Lower lobe of right lung (tissue), 2 donors: Measurements from ENCODE around the gene TRDMT1. TPM values are rescaled to one million over a fixed set of nuclear protein-coding genes. Genes with fewer than 3 reads are reported as not detected.
A peak's percentile ranks its signal among the peaks of the same experiment; 100 is the strongest.

Source experiments
- ATAC-seq, 2 donors: fragments of 200-7000 bp; cut with Tn5 transposase; one replicate each; pipeline ENCODE4 v1.9.1; 2020 to 2022; ENCODE audit warnings: mild to moderate bottlenecking in 2 of 2, moderate library complexity in 2 of 2
- DNase-seq: peaks from one replicate; pipeline ENCODE4 v3.0.0-alpha.2; 2020
- H3K27ac ChIP-seq: fragments of 200-600 bp; one replicate; pipeline ENCODE4 v1.8.0; 2022
- H3K27me3 ChIP-seq: fragments of 200-600 bp; one replicate; pipeline ENCODE4 v1.8.0; 2022; ENCODE audit warnings: low read depth
- H3K36me3 ChIP-seq: fragments of 200-600 bp; one replicate; pipeline ENCODE4 v1.8.0; 2022; ENCODE audit warnings: mild to moderate bottlenecking
- H3K4me1 ChIP-seq: fragments of 200-600 bp; one replicate; pipeline ENCODE4 v1.8.0; 2022
- H3K4me3 ChIP-seq: fragments of 200-600 bp; one replicate; pipeline ENCODE4 v1.8.0; 2022; ENCODE audit warnings: mild to moderate bottlenecking
- H3K9me3 ChIP-seq: fragments of 200-600 bp; one replicate; pipeline ENCODE4 v1.8.0; 2022
- intact Hi-C: fragments of 100-400 bp; cut with DNase I; formaldehyde crosslinking; loops from one replicate; pipeline ENCODE4 v1.11.0; 2022
- total RNA-seq: library from RNA; stranded (reverse); fragmentation: NEBNext Ultra II Directional; extraction: Animal tissue kit (Norgen Biotek cat#: 25700); gene quantifications from one replicate; pipeline ENCODE4 v1.2.1, GENCODE V29; 2021
- TF ChIP-seq, protein P1 (sequence below): fragments of 200-600 bp; IDR thresholded peaks from one replicate; pipeline ENCODE4 v1.8.0; 2022; ENCODE audit warnings: antibody characterized with exemption, mild to moderate bottlenecking
- donor health status: DM: no; HTN: yes; CAD: no; lungs with severe emphysema.

TRDMT1 gene
- total RNA-seq, 1 donor from 2014 or later: 7.9 TPM

DNA sequence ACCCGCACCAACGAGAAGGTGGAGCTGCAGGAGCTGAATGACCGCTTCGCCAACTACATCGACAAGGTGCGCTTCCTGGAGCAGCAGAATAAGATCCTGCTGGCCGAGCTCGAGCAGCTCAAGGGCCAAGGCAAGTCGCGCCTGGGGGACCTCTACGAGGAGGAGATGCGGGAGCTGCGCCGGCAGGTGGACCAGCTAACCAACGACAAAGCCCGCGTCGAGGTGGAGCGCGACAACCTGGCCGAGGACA, 28.2 kb upstream of the TRDMT1 start:
- no peak for ATAC-seq
- Histone ChIP-seq H3K27ac (peak overlapping the region; percentile 99), H3K36me3 (peaks cover 41% of the 10 kb centered on the region), H3K27me3 (no peaks in the 10 kb centered on the region), H3K9me3 (no peaks in the 10 kb centered on the region), H3K4me3 (peak overlapping the region; percentile 93), H3K4me1 (peaks cover 53% of the 10 kb centered on the region)
- intact Hi-C loops: no loop called here
- TF ChIP-seq, protein P1, sequence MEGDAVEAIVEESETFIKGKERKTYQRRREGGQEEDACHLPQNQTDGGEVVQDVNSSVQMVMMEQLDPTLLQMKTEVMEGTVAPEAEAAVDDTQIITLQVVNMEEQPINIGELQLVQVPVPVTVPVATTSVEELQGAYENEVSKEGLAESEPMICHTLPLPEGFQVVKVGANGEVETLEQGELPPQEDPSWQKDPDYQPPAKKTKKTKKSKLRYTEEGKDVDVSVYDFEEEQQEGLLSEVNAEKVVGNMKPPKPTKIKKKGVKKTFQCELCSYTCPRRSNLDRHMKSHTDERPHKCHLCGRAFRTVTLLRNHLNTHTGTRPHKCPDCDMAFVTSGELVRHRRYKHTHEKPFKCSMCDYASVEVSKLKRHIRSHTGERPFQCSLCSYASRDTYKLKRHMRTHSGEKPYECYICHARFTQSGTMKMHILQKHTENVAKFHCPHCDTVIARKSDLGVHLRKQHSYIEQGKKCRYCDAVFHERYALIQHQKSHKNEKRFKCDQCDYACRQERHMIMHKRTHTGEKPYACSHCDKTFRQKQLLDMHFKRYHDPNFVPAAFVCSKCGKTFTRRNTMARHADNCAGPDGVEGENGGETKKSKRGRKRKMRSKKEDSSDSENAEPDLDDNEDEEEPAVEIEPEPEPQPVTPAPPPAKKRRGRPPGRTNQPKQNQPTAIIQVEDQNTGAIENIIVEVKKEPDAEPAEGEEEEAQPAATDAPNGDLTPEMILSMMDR: no peak
- DNase-seq: no peak

DNA sequence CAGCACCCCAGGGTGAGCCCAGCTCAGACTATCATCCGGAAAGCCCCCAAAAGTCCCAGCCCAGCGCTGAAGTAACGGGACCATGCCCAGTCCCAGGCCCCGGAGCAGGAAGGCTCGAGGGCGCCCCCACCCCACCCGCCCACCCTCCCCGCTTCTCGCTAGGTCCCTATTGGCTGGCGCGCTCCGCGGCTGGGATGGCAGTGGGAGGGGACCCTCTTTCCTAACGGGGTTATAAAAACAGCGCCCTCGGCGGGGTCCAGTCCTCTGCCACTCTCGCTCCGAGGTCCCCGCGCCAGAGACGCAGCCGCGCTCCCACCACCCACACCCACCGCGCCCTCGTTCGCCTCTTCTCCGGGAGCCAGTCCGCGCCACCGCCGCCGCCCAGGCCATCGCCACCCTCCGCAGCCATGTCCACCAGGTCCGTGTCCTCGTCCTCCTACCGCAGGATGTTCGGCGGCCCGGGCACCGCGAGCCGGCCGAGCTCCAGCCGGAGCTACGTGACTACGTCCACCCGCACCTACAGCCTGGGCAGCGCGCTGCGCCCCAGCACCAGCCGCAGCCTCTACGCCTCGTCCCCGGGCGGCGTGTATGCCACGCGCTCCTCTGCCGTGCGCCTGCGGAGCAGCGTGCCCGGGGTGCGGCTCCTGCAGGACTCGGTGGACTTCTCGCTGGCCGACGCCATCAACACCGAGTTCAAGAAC, 27.7 kb upstream of the TRDMT1 start:
- H3K36me3 ChIP-seq: peaks cover 36% of the 10 kb centered on the region
- H3K27ac ChIP-seq: peak overlapping the region; percentile 99
- DNase-seq (peak; percentile 92), ATAC-seq (peak; percentile 79 to 85)
- H3K4me1 ChIP-seq: peaks cover 48% of the 10 kb centered on the region
- TF ChIP-seq, protein P1: peak; percentile 12
- H3K9me3 ChIP-seq: no peaks in the 10 kb centered on the region
- peak overlapping the region; percentile 93 for H3K4me3 ChIP-seq
- no peaks in the 10 kb centered on the region for H3K27me3 ChIP-seq
- intact Hi-C loops: no loop called here

DNA sequence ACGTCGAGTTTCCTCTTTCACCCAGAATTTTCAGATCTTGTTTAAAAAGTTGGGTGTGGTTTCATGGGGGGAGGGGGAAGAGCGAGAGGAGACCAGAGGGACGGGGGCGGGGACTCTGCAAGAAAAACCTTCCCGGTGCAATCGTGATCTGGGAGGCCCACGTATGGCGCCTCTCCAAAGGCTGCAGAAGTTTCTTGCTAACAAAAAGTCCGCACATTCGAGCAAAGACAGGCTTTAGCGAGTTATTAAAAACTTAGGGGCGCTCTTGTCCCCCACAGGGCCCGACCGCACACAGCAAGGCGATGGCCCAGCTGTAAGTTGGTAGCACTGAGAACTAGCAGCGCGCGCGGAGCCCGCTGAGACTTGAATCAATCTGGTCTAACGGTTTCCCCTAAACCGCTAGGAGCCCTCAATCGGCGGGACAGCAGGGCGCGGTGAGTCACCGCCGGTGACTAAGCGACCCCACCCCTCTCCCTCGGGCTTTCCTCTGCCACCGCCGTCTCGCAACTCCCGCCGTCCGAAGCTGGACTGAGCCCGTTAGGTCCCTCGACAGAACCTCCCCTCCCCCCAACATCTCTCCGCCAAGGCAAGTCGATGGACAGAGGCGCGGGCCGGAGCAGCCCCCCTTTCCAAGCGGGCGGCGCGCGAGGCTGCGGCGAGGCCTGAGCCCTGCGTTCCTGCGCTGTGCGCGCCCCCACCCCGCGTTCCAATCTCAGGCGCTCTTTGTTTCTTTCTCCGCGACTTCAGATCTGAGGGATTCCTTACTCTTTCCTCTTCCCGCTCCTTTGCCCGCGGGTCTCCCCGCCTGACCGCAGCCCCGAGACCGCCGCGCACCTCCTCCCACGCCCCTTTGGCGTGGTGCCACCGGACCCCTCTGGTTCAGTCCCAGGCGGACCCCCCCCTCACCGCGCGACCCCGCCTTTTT, 26.9 kb upstream of the TRDMT1 start, which contains the start of gene VIM:
VIM (plus strand) TSS at position 151 of the 925 bp plus-strand sequence. CDS start 1,182 bp downstream, outside the sequence.
- ATAC-seq (peak; percentile 70 to 78), DNase-seq (peak; percentile 90)
- TF ChIP-seq, protein P1: peak; percentile 21
- Histone ChIP-seq H3K4me3 (peak within 1 kb of the TSS; percentile 93), H3K4me1 (peaks cover 40% of the 10 kb centered on the region), H3K36me3 (peaks cover 28% of the 10 kb centered on the region), H3K27me3 (no peaks in the 10 kb centered on the region), H3K27ac (peak within 1 kb of the TSS; percentile 99), H3K9me3 (no peaks in the 10 kb centered on the region)
- intact Hi-C loops: no loop called here

DNA sequence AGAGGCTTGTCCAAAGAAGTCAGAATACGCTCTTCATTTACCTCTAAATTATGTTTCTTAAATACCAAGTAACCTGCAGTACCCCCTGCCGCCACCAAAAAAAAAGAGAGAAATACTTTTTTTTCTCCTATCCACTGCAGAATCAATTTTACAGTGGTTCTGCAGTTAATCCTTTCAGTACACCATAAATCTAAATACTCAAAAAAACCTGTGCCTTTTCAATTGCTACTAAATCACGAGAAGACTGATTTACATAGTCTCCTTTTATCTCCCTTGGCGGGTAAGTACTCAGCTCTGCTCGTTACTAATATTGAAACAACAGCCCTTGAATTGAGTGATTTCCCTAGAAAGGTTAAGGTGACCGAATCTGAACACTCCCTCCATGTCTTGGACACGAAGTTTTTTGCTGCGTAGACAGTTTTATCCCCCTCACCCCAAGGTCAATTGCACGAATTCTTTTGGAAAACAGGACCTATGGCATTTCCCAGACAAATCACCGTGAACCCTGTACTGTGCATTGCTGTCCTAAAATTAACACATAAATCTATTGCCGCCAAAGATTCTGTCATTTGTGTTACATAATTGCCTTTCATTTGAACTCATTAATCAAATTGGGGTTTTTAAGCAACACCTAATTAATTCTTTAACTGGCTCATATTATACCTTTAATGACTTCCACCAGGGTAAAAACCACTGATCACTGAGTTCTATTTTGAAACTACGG, 26.1 kb upstream of the TRDMT1 start:
- ATAC-seq: no peak
- Histone ChIP-seq H3K27me3 (no peaks in the 10 kb centered on the region), H3K27ac (peak overlapping the region; percentile 99), H3K36me3 (peaks cover 19% of the 10 kb centered on the region), H3K4me1 (peaks cover 32% of the 10 kb centered on the region), H3K4me3 (peak overlapping the region; percentile 93), H3K9me3 (no peaks in the 10 kb centered on the region)
- no peak for DNase-seq
- TF ChIP-seq, protein P1: peak; percentile 48
- intact Hi-C loops: no loop called here

DNA sequence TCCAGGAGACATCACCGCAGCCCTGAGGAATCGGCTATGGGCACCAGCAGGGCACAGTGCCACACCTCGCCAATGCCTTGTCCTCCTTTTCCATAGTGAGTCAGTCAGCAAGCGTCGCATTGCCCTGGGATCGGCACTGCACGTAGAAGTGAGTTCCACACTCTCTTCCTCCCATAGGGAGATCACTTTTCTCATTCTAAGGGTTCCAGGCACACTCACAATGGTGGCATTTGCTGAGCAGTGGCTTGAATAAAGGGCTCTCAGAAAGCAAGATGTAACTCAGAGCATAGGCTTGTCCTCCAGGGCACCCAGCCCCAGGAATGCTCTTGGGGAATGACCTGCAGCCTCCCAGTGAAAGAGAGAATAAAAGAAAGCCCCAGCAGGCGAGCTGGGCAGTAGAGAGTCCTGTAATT, 25.4 kb upstream of the TRDMT1 start:
- Histone ChIP-seq H3K27ac (peak overlapping the region; percentile 99), H3K4me3 (peak overlapping the region; percentile 93), H3K27me3 (no peaks in the 10 kb centered on the region), H3K9me3 (no peaks in the 10 kb centered on the region), H3K36me3 (peaks cover 13% of the 10 kb centered on the region), H3K4me1 (peaks cover 25% of the 10 kb centered on the region)
- DNase-seq (no peak), ATAC-seq (no peak)
- intact Hi-C loops: no loop called here
- TF ChIP-seq, protein P1: no peak
